Mesenchymal stem cell (in vitro differentiated cells and primary cell): Measurements from ENCODE around the gene SLC6A13.

Experiments
- DNase-seq: peaks from one replicate; pipeline ENCODE4 v3.0.0-alpha.2; 2013
- H2AFZ ChIP-seq: one replicate; pipeline ENCODE4 v1.6.1; 2013; ENCODE audit warnings: low read depth, mild to moderate bottlenecking, control low read depth, inconsistent platforms, low read length, moderate library complexity
- H2AK5ac ChIP-seq: 2 replicates; pipeline ENCODE4 v1.6.1; 2013; ENCODE audit warnings: low read length, moderate library complexity, mild to moderate bottlenecking, inconsistent platforms; ENCODE audit not compliant: severe bottlenecking
- H2BK120ac ChIP-seq: one replicate; pipeline ENCODE4 v1.6.1; 2013; ENCODE audit warnings: low read depth, mild to moderate bottlenecking, inconsistent platforms, low read length, moderate library complexity
- H2BK12ac ChIP-seq, 2 experiments: one replicate each; pipeline ENCODE4 v1.6.1; 2013; ENCODE audit warnings: inconsistent platforms in 2 of 2, low read length in 2 of 2, mild to moderate bottlenecking in 2 of 2, moderate library complexity in 2 of 2, control low read depth in 1 of 2
- H2BK15ac ChIP-seq: one replicate; pipeline ENCODE4 v1.6.1; 2013; ENCODE audit warnings: mild to moderate bottlenecking, low read depth, inconsistent platforms; ENCODE audit not compliant: poor library complexity, severe bottlenecking
- H2BK5ac ChIP-seq: 2 replicates; pipeline ENCODE4 v1.6.1; 2013; ENCODE audit warnings: low read depth, mild to moderate bottlenecking, low read length, control low read depth, inconsistent platforms; ENCODE audit not compliant: poor library complexity, severe bottlenecking
- H3K14ac ChIP-seq, 2 experiments: one replicate each; pipeline ENCODE4 v1.6.1; 2013; ENCODE audit warnings: inconsistent platforms in 2 of 2, low read length in 2 of 2, control low read depth in 1 of 2, mild to moderate bottlenecking in 1 of 2, moderate library complexity in 1 of 2
- H3K18ac ChIP-seq, 2 experiments: one replicate each; pipeline ENCODE4 v1.6.1; 2013; ENCODE audit warnings: inconsistent platforms in 2 of 2, low read length in 2 of 2, control low read depth in 1 of 2, low read depth in 1 of 2, mild to moderate bottlenecking in 1 of 2
- H3K23ac ChIP-seq, 2 experiments: one replicate each; pipeline ENCODE4 v1.6.1; 2013; ENCODE audit warnings: inconsistent platforms in 2 of 2, low read length in 2 of 2, mild to moderate bottlenecking in 2 of 2, moderate library complexity in 2 of 2, control low read depth in 1 of 2
- H3K27ac ChIP-seq: 2 replicates; pipeline ENCODE4 v1.5.1; 2013; ENCODE audit warnings: mild to moderate bottlenecking, moderate library complexity, low read length, control low read depth, inconsistent platforms; ENCODE audit not compliant: poor library complexity, severe bottlenecking
- H3K27me3 ChIP-seq, 2 experiments: 2 replicates each; pipeline versions ENCODE4 v1.6.1 to v1.7.0; 2013; ENCODE audit warnings: low read length in 2 of 2, mild to moderate bottlenecking in 2 of 2, moderate library complexity in 2 of 2, control low read depth in 1 of 2, inconsistent platforms in 1 of 2; ENCODE audit not compliant: control insufficient read depth in 1 of 2, insufficient read depth in 1 of 2
- H3K36me3 ChIP-seq, 2 experiments: 2 replicates each; pipeline versions ENCODE4 v1.6.1 to v1.7.0; 2013; ENCODE audit warnings: low read length in 2 of 2, control low read depth in 1 of 2, inconsistent platforms in 1 of 2, low read depth in 1 of 2, mild to moderate bottlenecking in 1 of 2; ENCODE audit not compliant: insufficient read depth in 2 of 2, control insufficient read depth in 1 of 2
- H3K4ac ChIP-seq, 2 experiments: one replicate each; pipeline ENCODE4 v1.6.1; 2013; ENCODE audit warnings: inconsistent platforms in 2 of 2, low read length in 2 of 2, mild to moderate bottlenecking in 2 of 2, moderate library complexity in 2 of 2, control low read depth in 1 of 2, low read depth in 1 of 2
- H3K4me1 ChIP-seq: 2 replicates; pipeline ENCODE4 v1.6.1; 2013; ENCODE audit warnings: low read depth, low read length, control low read depth; ENCODE audit not compliant: control insufficient read depth, insufficient read depth
- H3K4me2 ChIP-seq: 2 replicates; pipeline ENCODE4 v1.6.1; 2013; ENCODE audit warnings: low read length, mild to moderate bottlenecking, inconsistent platforms; ENCODE audit not compliant: poor library complexity, severe bottlenecking
- H3K4me3 ChIP-seq, 2 experiments: 2 replicates each; pipeline versions ENCODE4 v1.5.1 to v1.7.0; 2013; ENCODE audit warnings: low read length in 2 of 2, mild to moderate bottlenecking in 2 of 2, control low read depth in 1 of 2, low read depth in 1 of 2; ENCODE audit not compliant: insufficient read depth in 1 of 2
- H3K79me1 ChIP-seq: replicated peaks from 2 replicates; pipeline ENCODE4 v1.6.1; 2013; ENCODE audit warnings: mild to moderate bottlenecking, control low read depth, low read length, inconsistent platforms; ENCODE audit not compliant: poor library complexity, severe bottlenecking
- H3K9ac ChIP-seq: 2 replicates; pipeline ENCODE4 v1.7.0; 2013; ENCODE audit warnings: mild to moderate bottlenecking, low read length, moderate library complexity
- H3K9me3 ChIP-seq: 2 replicates; pipeline ENCODE4 v1.7.0; 2013; ENCODE audit warnings: mild to moderate bottlenecking, low read length; ENCODE audit not compliant: control insufficient read depth
- H4K8ac ChIP-seq: one replicate; pipeline ENCODE4 v1.6.1; 2013; ENCODE audit warnings: inconsistent platforms, mild to moderate bottlenecking, low read length, moderate library complexity
- H4K91ac ChIP-seq: one replicate; pipeline ENCODE4 v1.6.1; 2013; ENCODE audit warnings: mild to moderate bottlenecking, low read length, inconsistent platforms
- WGBS: methylation state at CpG from one replicate; pipeline ENCODE4 v1.1.7; 2013; ENCODE audit warnings: mixed read lengths; 5-methylcytosine and 5-hydroxymethylcytosine counted together

The SLC6A13 gene

DNA sequence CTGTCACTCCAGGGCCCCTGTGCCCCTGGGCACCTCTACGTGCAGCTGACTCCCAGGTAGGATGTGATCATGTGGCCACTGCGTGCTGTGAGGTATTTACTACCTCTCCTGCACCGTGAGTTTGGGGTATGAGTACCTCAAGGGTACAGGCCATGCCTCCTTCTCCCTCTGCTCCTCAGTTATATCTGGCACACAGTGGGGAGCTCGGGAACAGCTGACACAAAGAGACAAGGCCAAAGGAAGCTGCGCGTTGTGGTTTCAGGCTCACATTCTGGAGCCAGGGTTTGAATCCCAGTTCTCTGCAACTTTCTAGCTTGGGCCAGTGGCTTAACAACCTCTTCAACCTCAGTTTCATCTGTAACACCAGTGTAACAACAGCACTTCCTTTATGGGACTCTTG lies 40.9 kb downstream of the SLC6A13 start:
- Histone ChIP-seq H2BK12ac (no peak overlapping the region), H4K8ac (no peak overlapping the region), H2AK5ac (no peak overlapping the region), H2BK5ac (no peak overlapping the region), H3K9ac (no peak overlapping the region), H2AFZ (no peak overlapping the region), H2BK15ac (no peak overlapping the region), H3K23ac (no peak overlapping the region), H2BK120ac (no peak overlapping the region), H3K79me1 (no peaks in the 10 kb centered on the region), H3K9me3 (no peaks in the 10 kb centered on the region), H3K4me2 (no peak overlapping the region), H4K91ac (no peak overlapping the region), H3K14ac (no peak overlapping the region), H3K4me3 (no peak overlapping the region), H3K27ac (no peak overlapping the region), H3K36me3 (no peaks in the 10 kb centered on the region), H3K27me3 (peaks cover 43 to 90% of the 10 kb centered on the region in 2 experiments), H3K18ac (no peak overlapping the region), H3K4ac (no peak overlapping the region), H3K4me1 (peaks cover 16% of the 10 kb centered on the region)
- DNase-seq: no peak
- 86% methylated on average over 6 of the region's 6 CpGs for WGBS

- 93% methylated on average over 15 of the region's 19 CpGs for WGBS
- H3K4ac ChIP-seq: no peak overlapping the region
- no peak overlapping the region for H3K4me3 ChIP-seq
- no peak overlapping the region for H4K91ac ChIP-seq
- no peak overlapping the region for H2BK12ac ChIP-seq
- DNase-seq: no peak
- no peak overlapping the region for H2AK5ac ChIP-seq
- H4K8ac ChIP-seq: peak overlapping the region; percentile 20
- H2AFZ ChIP-seq: no peak overlapping the region
- no peak overlapping the region for H3K14ac ChIP-seq
- H3K4me2 ChIP-seq: no peak overlapping the region
- no peak overlapping the region for H2BK120ac ChIP-seq
- H2BK15ac ChIP-seq: no peak overlapping the region
- peaks cover 16% of the 10 kb centered on the region for H3K4me1 ChIP-seq
- H3K36me3 ChIP-seq: no peaks in the 10 kb centered on the region
- H3K18ac ChIP-seq: no peak overlapping the region
- peaks cover 36 to 86% of the 10 kb centered on the region in 2 experiments for H3K27me3 ChIP-seq
- H3K79me1 ChIP-seq: no peaks in the 10 kb centered on the region
- H2BK5ac ChIP-seq: no peak overlapping the region
- no peak overlapping the region for H3K27ac ChIP-seq
- no peak overlapping the region for H3K23ac ChIP-seq
- H3K9me3 ChIP-seq: no peaks in the 10 kb centered on the region
- no peak overlapping the region for H3K9ac ChIP-seq
Measured at GRCh38 chr12:220946-221550, 41.6 kb downstream of the SLC6A13 start.

DNA sequence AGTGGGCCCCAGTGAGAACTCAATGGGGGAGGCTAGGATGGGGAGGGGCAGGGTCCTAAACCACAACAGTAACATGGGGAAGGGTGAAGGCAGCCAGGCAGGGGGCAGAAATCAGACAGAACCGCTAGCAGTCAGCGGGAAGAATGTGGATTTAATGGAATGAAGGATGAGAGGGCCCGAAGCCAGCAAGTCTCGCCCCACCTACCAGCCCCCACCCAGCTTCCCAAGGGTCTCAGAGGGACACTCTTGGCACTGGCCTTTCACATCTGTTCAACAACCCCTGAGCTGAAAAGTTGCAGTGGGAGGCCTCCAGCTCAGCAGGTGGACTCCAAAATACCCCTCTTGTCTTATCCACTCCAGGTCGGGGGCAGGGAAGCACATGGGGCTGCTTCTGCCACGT lies 42.1 kb downstream of the SLC6A13 start:
- Histone ChIP-seq H3K23ac (no peak overlapping the region), H2AK5ac (no peak overlapping the region), H3K27ac (no peak overlapping the region), H4K8ac (peak overlapping the region; percentile 20), H4K91ac (no peak overlapping the region), H2AFZ (no peak overlapping the region), H3K4ac (no peak overlapping the region), H3K18ac (no peak overlapping the region), H3K14ac (no peak overlapping the region), H2BK120ac (no peak overlapping the region), H2BK15ac (no peak overlapping the region), H3K4me3 (no peak overlapping the region), H3K4me1 (peaks cover 16% of the 10 kb centered on the region), H3K36me3 (no peaks in the 10 kb centered on the region), H3K4me2 (no peak overlapping the region), H2BK5ac (no peak overlapping the region), H3K27me3 (peaks cover 38 to 85% of the 10 kb centered on the region in 2 experiments), H3K9me3 (no peaks in the 10 kb centered on the region), H2BK12ac (no peak overlapping the region), H3K79me1 (no peaks in the 10 kb centered on the region), H3K9ac (no peak overlapping the region)
- 100% methylated on average over 2 of the region's 6 CpGs for WGBS
- no peak for DNase-seq

GRCh38 chr12:219891-220352 lies 42.7 kb downstream of the SLC6A13 start:
- Histone ChIP-seq H3K18ac (no peak overlapping the region), H2BK15ac (no peak overlapping the region), H3K4me2 (no peak overlapping the region), H2BK5ac (no peak overlapping the region), H3K4ac (no peak overlapping the region), H3K79me1 (no peaks in the 10 kb centered on the region), H2AFZ (no peak overlapping the region), H4K8ac (no peak overlapping the region), H3K23ac (no peak overlapping the region), H3K9ac (no peak overlapping the region), H2BK120ac (no peak overlapping the region), H3K4me1 (peaks cover 16% of the 10 kb centered on the region), H3K27me3 (peaks cover 43 to 90% of the 10 kb centered on the region in 2 experiments), H3K9me3 (no peaks in the 10 kb centered on the region), H2BK12ac (no peak overlapping the region), H3K36me3 (no peaks in the 10 kb centered on the region), H4K91ac (no peak overlapping the region), H2AK5ac (no peak overlapping the region), H3K14ac (no peak overlapping the region), H3K4me3 (no peak overlapping the region), H3K27ac (no peak overlapping the region)
- 37% methylated on average over 15 of the region's 17 CpGs for WGBS
- DNase-seq: peak; percentile 57
